HUES6 (cell line): ENCODE data around the gene P4HA3.

ENCODE experiments used
- H3K27ac ChIP-seq: 2 replicates; pipeline ENCODE4 v1.7.0; 2013; ENCODE audit warnings: low read depth, mild to moderate bottlenecking, low read length, inconsistent platforms
- H3K27me3 ChIP-seq: 2 replicates; pipeline ENCODE4 v1.6.1; 2013; ENCODE audit warnings: low read length; ENCODE audit not compliant: control insufficient read depth, insufficient read depth
- H3K36me3 ChIP-seq: 2 replicates; pipeline ENCODE4 v1.6.1; 2013; ENCODE audit warnings: low read length; ENCODE audit not compliant: control insufficient read depth, insufficient read depth
- H3K4me1 ChIP-seq: 2 replicates; pipeline ENCODE4 v1.6.1; 2013; ENCODE audit warnings: low read length; ENCODE audit not compliant: control insufficient read depth, insufficient read depth
- H3K4me3 ChIP-seq: 2 replicates; pipeline ENCODE4 v1.5.1; 2013; ENCODE audit warnings: low read depth, low read length
- H3K9ac ChIP-seq: one replicate; pipeline ENCODE4 v1.6.1; 2013; ENCODE audit warnings: mild to moderate bottlenecking, low read length
- H3K9me3 ChIP-seq: 2 replicates; pipeline ENCODE4 v1.6.1; 2013; ENCODE audit warnings: low read depth, low read length; ENCODE audit not compliant: control insufficient read depth, insufficient read depth

P4HA3 gene

DNA sequence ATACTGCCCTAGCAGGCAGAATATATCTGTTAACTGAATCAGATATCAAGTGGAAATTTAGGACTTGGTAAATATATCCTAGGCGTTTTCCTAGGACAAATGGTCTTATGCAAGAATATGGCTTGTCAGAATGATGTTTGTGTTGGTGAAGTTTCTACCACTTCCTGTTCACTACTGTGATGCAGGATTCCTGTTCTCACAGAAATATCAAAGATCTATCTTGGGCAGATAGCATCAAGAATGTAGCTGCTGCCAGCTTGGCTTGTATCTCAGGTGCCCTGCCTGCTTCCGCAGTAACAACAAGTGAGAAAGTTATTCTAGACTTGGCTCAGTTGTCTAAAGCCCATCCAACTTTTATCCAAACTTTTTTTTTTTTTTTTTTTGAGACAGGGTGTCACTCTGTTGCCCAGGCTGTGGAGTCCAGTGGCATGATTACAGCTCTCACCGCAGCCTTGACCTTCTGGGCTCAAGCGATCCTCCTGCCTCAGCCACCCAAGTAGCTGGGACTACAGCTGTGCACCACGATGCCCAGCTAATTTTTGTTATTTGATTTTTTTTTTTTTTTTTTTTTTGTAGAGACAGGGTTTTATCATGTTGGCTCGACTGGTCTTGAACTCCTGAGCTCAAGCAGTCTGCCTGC, 79.0 kb downstream of the P4HA3 start:
- Histone ChIP-seq H3K9ac (no peak overlapping the region), H3K9me3 (no peaks in the 10 kb centered on the region), H3K27ac (no peak overlapping the region), H3K4me1 (no peaks in the 10 kb centered on the region), H3K4me3 (no peak overlapping the region), H3K36me3 (peaks cover 44% of the 10 kb centered on the region), H3K27me3 (no peaks in the 10 kb centered on the region)

DNA sequence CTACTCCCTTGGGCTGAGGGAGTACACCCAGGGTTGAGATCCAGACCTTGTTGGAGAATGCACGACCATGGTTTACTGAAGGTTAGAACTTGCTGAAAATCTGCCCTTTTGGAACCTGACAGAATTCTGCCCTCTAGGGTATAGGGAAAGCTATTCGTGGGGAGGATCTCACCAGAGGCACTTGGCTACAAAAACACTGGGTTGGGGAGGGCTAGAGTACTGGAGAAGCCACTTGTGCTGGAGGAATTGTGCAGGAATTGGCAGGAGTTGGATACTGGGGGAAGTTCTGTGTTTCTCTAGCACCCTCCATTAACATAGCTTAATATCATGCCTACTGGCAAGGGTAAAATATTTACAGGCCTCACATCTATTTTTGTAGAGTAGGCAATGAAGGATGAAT, 84.5 kb downstream of the P4HA3 start:
- H3K4me3 ChIP-seq, result no peak overlapping the region
- H3K27me3 ChIP-seq, result no peaks in the 10 kb centered on the region
- H3K36me3 ChIP-seq, result peaks cover 25% of the 10 kb centered on the region
- H3K9me3 ChIP-seq, result no peaks in the 10 kb centered on the region
- H3K9ac ChIP-seq, result no peak overlapping the region
- no peaks in the 10 kb centered on the region for H3K4me1 ChIP-seq
- no peak overlapping the region for H3K27ac ChIP-seq

DNA sequence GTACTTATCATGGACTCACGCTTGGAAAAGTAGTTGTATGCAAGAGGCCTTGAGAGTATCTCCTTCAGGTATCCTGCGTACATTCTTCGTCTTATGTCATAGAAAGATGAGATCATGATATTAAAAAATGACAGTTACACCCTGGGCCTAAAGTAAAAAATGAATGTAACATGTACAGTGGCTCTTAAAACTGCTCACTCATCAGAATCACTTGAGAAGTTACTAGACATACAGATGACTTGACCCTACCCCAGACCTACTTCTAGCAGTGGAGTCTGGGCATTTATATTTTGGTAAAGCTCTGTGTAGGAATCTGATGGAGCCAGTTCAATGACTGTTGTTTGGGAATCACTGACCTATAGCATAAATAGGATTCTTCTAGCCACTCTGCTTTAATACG, 85.9 kb downstream of the P4HA3 start:
- Histone ChIP-seq H3K27me3 (no peaks in the 10 kb centered on the region), H3K27ac (no peak overlapping the region), H3K9me3 (no peaks in the 10 kb centered on the region), H3K36me3 (peaks cover 13% of the 10 kb centered on the region), H3K4me1 (no peaks in the 10 kb centered on the region), H3K4me3 (no peak overlapping the region), H3K9ac (no peak overlapping the region)

DNA sequence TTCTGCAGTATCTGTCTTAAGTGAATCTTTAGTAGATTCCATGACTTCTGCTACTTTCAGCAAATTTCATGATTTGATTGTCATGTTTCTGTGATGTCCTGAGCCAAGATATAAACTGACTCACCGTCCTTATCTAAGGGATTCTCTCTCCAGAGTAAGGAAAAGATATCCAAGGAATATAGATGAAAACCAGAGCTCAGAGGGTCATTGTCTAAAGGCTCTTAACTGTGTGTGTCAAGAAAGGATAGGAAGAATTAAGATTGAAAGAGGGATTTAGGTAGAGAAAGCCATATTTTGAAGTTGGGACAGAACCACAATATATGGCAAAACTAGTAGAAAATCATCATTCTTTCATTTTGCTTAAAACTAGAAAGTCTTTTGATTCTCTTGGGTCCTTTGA, 89.6 kb downstream of the P4HA3 start:
- Histone ChIP-seq H3K36me3 (peaks cover 5% of the 10 kb centered on the region; the same call in 1 of the 2 replicates), H3K9me3 (no peaks in the 10 kb centered on the region), H3K4me3 (no peak overlapping the region), H3K9ac (no peak overlapping the region), H3K27me3 (no peaks in the 10 kb centered on the region), H3K27ac (no peak overlapping the region), H3K4me1 (no peaks in the 10 kb centered on the region)

DNA sequence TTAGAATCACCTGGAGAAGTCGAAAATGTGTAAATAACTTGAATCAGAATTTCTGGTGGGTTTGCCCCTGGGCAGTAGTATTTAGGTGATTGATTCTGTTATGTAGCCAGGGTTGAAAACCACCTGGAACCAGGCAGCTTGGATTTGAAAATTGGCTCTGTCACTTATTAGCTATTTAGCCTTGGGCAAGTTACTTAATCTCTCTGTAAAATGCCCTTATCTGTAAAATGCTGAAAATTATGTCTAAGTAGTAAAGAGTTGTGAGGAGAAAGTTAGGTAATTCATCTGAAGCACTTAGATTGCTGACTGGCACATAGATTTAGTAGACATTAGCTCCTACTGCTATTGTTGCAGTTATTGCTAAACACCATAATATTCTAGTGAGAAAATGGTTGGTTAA, 91.1 kb downstream of the P4HA3 start:
- no peaks in the 10 kb centered on the region for H3K9me3 ChIP-seq

More for the DNA sequence above, 91.1 kb downstream of the P4HA3 start:
- Histone ChIP-seq H3K4me1 (no peaks in the 10 kb centered on the region), H3K27me3 (no peaks in the 10 kb centered on the region), H3K9ac (no peak overlapping the region), H3K4me3 (no peak overlapping the region), H3K27ac (no peak overlapping the region), H3K36me3 (peaks cover 5% of the 10 kb centered on the region; the same call in 1 of the 2 replicates)
